ENCODE data around the gene RASGRF2.

RASGRF2 gene

DNA sequence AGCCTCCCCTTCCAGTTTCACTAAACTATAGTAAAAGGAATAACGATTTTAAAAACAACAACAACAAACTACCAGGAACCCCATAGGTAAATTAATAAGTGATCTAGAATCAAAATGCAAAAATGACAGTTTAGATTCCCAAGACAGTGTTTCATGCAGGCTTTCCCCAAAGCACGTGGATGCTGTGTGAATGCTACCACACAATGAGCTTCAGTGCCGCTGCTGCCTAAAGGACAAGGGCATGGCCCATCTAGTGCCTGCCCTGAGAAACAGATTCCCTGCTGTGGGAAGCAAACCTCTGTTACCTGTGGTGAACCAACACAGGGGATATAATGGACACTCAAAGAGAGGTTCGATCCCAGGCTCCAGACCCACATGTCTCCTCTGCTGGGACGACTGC, 249.2 kb downstream of the RASGRF2 start:
- no peak for DNase-seq (ENCODE audit: low read depth)
- H3K4me3 ChIP-seq (ENCODE audit: control insufficient read depth, low read depth, low read length), result no peak overlapping the region
- TF ChIP-seq CTCF (IDR thresholded peaks at IDR 0.05; ENCODE audit: control insufficient read depth, insufficient read depth, low read depth, low read length, missing control alignments), result no peak

DNA sequence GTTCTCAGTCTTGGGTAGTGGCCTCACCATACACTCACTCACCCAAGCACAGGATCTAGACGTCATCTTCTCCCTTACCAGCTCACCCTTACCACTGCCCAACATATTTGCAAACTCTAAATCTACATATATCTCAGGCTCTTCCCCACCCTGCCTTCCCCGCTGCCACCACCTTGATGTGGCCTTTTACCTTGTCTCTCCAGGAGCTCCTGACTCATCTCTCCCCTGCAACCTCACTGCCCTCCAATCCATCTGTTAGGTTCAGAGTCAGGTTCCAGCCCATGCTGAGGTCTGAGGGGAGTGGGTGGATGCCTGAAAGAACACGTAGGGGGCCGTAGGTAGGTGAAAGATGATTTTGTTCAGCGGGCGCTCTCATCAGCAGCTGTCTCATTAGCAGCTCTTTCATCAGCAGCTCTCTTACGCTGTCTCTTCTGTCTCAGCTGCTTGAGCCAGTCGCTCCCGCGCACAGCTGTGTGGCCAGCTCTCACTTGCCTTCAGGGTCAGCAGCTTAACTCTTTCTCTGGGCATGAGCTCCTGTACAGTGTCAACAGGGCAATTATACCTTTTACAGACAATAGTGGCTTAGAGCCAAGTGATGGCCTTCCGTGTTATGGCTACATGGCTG, 249.8 kb downstream of the RASGRF2 start:
- TF ChIP-seq CTCF (IDR thresholded peaks at IDR 0.05; ENCODE audit: control insufficient read depth, insufficient read depth, low read depth, low read length, missing control alignments), result no peak
- H3K4me3 ChIP-seq (ENCODE audit: control insufficient read depth, low read depth, low read length), result no peak overlapping the region
- DNase-seq (ENCODE audit: low read depth), result no peak

GRCh38 chr5:81212211-81212751, 252.1 kb downstream of the RASGRF2 start:
- DNase-seq (ENCODE audit: low read depth), result no peak
- no peak for TF ChIP-seq CTCF (IDR thresholded peaks at IDR 0.05; ENCODE audit: control insufficient read depth, insufficient read depth, low read depth, low read length, missing control alignments)
- no peak overlapping the region for H3K4me3 ChIP-seq (ENCODE audit: control insufficient read depth, low read depth, low read length)

GRCh38 chr5:81213070-81213469, 252.9 kb downstream of the RASGRF2 start:
- TF ChIP-seq CTCF (IDR thresholded peaks at IDR 0.05; ENCODE audit: control insufficient read depth, insufficient read depth, low read depth, low read length, missing control alignments), result no peak
- no peak overlapping the region for H3K4me3 ChIP-seq (ENCODE audit: control insufficient read depth, low read depth, low read length)
- no peak for DNase-seq (ENCODE audit: low read depth)

GRCh38 chr5:81214848-81215247, 254.7 kb downstream of the RASGRF2 start:
- TF ChIP-seq CTCF (IDR thresholded peaks at IDR 0.05; ENCODE audit: control insufficient read depth, insufficient read depth, low read depth, low read length, missing control alignments), result no peak
- no peak for DNase-seq (ENCODE audit: low read depth)
- H3K4me3 ChIP-seq (ENCODE audit: control insufficient read depth, low read depth, low read length), result no peak overlapping the region

DNA sequence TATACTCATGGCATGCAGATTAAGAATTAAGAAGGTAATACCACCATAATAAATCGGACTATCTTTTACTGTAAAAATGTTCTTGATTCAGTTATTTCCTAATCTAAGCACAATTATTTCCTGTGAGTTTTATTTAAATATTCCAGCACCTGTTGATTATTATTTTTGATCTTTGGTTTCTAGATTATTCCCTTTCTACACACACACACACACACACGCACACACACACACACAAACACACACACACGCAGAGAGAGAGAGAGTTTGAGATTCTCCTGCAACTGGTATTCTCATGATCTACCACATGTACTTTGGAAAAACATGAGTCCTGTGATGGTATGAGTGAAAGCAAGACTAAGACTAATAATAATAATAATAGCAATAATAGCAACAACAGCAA, 256.0 kb downstream of the RASGRF2 start:
- no peak for DNase-seq (ENCODE audit: low read depth)
- H3K4me3 ChIP-seq (ENCODE audit: control insufficient read depth, low read depth, low read length), result no peak overlapping the region
- no peak for TF ChIP-seq CTCF (IDR thresholded peaks at IDR 0.05; ENCODE audit: control insufficient read depth, insufficient read depth, low read depth, low read length, missing control alignments)
